ENCODE results near the gene TRAPPC10. TPM values are rescaled to one million over a fixed set of nuclear protein-coding genes. Genes with fewer than 3 reads are reported as not detected.

TRAPPC10 gene
- total and polyA plus RNA-seq, 2 donors (not counting 1 experiment from before 2014, with no cell fraction given): 61.7 to 145 TPM

- no peak for ATAC-seq (ENCODE audit: low read depth)
- H3K36me3 ChIP-seq (replicated peaks in 1 of 2; ENCODE audit: control extremely low read depth in 1 of 2, control insufficient read depth in 1 of 2, extremely low read depth in 1 of 2, insufficient read depth in 2 of 2, low read length in 1 of 2): peaks cover 0 to 28% of the 10 kb centered on the region in 2 experiments
These were observed 39.1 kb upstream of the TRAPPC10 start for GRCh38 chr21:43972850-43973633.

More at GRCh38 chr21:43972850-43973633, 39.1 kb upstream of the TRAPPC10 start:
- Mint-ChIP-seq H3K27me3 (no peaks in the 10 kb centered on the region), H3K9me3 (ENCODE audit: insufficient read depth) (no peaks in the 10 kb centered on the region), H3K4me1 (peaks cover 8% of the 10 kb centered on the region), H3K4me3 (no peak overlapping the region), H3K27ac (no peak overlapping the region)
- Histone ChIP-seq H4K20me1 (ENCODE audit: control insufficient read depth, insufficient read depth, low read length, poor library complexity, severe bottlenecking) (no peaks in the 10 kb centered on the region), H3K9ac (ENCODE audit: low read length) (no peak overlapping the region), H3K4me3 (ENCODE audit: control extremely low read depth in 1 of 5, extremely low read depth in 1 of 5, insufficient read depth in 1 of 5, low read depth in 2 of 5, low read length in 4 of 5) (no peak overlapping the region), H3K4me1 (ENCODE audit: control insufficient read depth in 2 of 2, insufficient read depth in 2 of 2, low read length in 2 of 2) (peaks cover 0 to 6% of the 10 kb centered on the region in 2 donors), H3K79me2 (ENCODE audit: control insufficient read depth, insufficient read depth, low read length) (no peaks in the 10 kb centered on the region), H3K9me3 (ENCODE audit: control extremely low read depth in 1 of 3, control insufficient read depth in 2 of 3, insufficient read depth in 1 of 3, low read length in 2 of 3) (no peaks in the 10 kb centered on the region), H2AFZ (ENCODE audit: insufficient read depth, low read depth, low read length, poor library complexity, severe bottlenecking) (no peak overlapping the region), H3K27me3 (replicated peaks in 1 of 4; ENCODE audit: control extremely low read depth in 1 of 4, control insufficient read depth in 3 of 4, insufficient read depth in 4 of 4, low read length in 3 of 4) (no peaks in the 10 kb centered on the region), H3K27ac (ENCODE audit: low read length in 2 of 2) (no peak overlapping the region), H3K4me2 (replicated peaks; ENCODE audit: low read depth, low read length, poor library complexity, severe bottlenecking) (no peak overlapping the region)
- 92% methylated on average over 21 of the region's 29 CpGs for WGBS (ENCODE audit: insufficient coverage)
- intact Hi-C loops (cut with micrococcal nuclease): no loop called here
- TF ChIP-seq EZH2 (IDR thresholded peaks at IDR 0.05; ENCODE audit: borderline replicate concordance, insufficient read depth, low read depth, low read length, poor library complexity, severe bottlenecking): no peak
- no peak for TF ChIP-seq CTCF (IDR thresholded peaks at IDR 0.05)
- POLR2A ChIA-PET: no interaction called here
- DNase-seq: no peak
- CTCF ChIA-PET: interaction anchor here (1.0 to 1.8 kb wide), 4 partner anchors 162 to 362 kb away, joined by 3 to 4 read pairs (median 3); no protein-coding TSS in a partner anchor
